Mesendoderm (in vitro differentiated cells): ENCODE data around the gene SLITRK6. TPM values are rescaled to one million over a fixed set of nuclear protein-coding genes. Genes with fewer than 3 reads are reported as not detected.

Experiments used
- DNase-seq: peaks from one replicate; pipeline ENCODE4 v3.0.0; 2013
- H2AK5ac ChIP-seq: 2 replicates; pipeline ENCODE4 v1.6.1; 2013; ENCODE audit warnings: low read length, inconsistent platforms
- H2BK120ac ChIP-seq: 2 replicates; pipeline ENCODE4 v1.6.1; 2013; ENCODE audit warnings: low read depth, mild to moderate bottlenecking, low read length, moderate library complexity, mixed read lengths
- H2BK15ac ChIP-seq: replicated peaks from 2 replicates; pipeline ENCODE4 v1.6.1; 2013; ENCODE audit warnings: low read depth, mild to moderate bottlenecking, moderate library complexity
- H2BK5ac ChIP-seq: 2 replicates; pipeline ENCODE4 v1.6.1; 2013; ENCODE audit warnings: low read length, inconsistent platforms
- H3K18ac ChIP-seq: 2 replicates; pipeline ENCODE4 v1.6.1; 2013; ENCODE audit warnings: mild to moderate bottlenecking, low read length, mixed read lengths
- H3K23ac ChIP-seq: one replicate; pipeline ENCODE4 v1.6.1; 2013; ENCODE audit warnings: low read length
- H3K27ac ChIP-seq: 2 replicates; pipeline ENCODE4 v1.5.1; 2013; ENCODE audit warnings: low read depth, mild to moderate bottlenecking, inconsistent platforms, low read length, moderate library complexity
- H3K27me3 ChIP-seq: 2 replicates; pipeline ENCODE4 v1.6.1; 2013; ENCODE audit warnings: low read length, control low read depth, mild to moderate bottlenecking, inconsistent platforms; ENCODE audit not compliant: insufficient read depth, poor library complexity
- H3K36me3 ChIP-seq: 2 replicates; pipeline ENCODE4 v1.6.1; 2013; ENCODE audit warnings: low read length, inconsistent platforms; ENCODE audit not compliant: control insufficient read depth, insufficient read depth
- H3K4ac ChIP-seq: one replicate; pipeline ENCODE4 v1.6.1; 2013; ENCODE audit warnings: low read depth, mild to moderate bottlenecking, low read length, moderate library complexity
- H3K4me1 ChIP-seq: 2 replicates; pipeline ENCODE4 v1.6.1; 2013; ENCODE audit warnings: low read depth, low read length, inconsistent platforms; ENCODE audit not compliant: control insufficient read depth
- H3K4me2 ChIP-seq: 2 replicates; pipeline ENCODE4 v1.6.1; 2013; ENCODE audit warnings: low read length
- H3K4me3 ChIP-seq: 2 replicates; pipeline ENCODE4 v1.5.1; 2013; ENCODE audit warnings: mild to moderate bottlenecking, low read length
- H3K56ac ChIP-seq: one replicate; pipeline ENCODE4 v1.6.1; 2013; ENCODE audit warnings: low read length
- H3K79me1 ChIP-seq: 2 replicates; pipeline ENCODE4 v1.6.1; 2013; ENCODE audit warnings: low read length, inconsistent platforms
- H3K79me2 ChIP-seq: 2 replicates; pipeline ENCODE4 v1.6.1; 2013; ENCODE audit warnings: mild to moderate bottlenecking, low read length; ENCODE audit not compliant: control insufficient read depth, insufficient read depth
- H3K9ac ChIP-seq: 2 replicates; pipeline ENCODE4 v1.6.1; 2013; ENCODE audit warnings: low read length, inconsistent platforms
- H4K5ac ChIP-seq: one replicate; pipeline ENCODE4 v1.6.1; 2013; ENCODE audit warnings: low read length
- H4K8ac ChIP-seq: one replicate; pipeline ENCODE4 v1.6.1; 2013; ENCODE audit warnings: low read depth, mild to moderate bottlenecking, control low read depth, low read length, moderate library complexity
- WGBS: extraction: QIAGEN DNeasy Blood & Tissue Kit; methylation state at CpG from one replicate; pipeline ENCODE4 v1.1.7; 2013; ENCODE audit warnings: low lambda C conversion rate, missing lambda C conversion rate; ENCODE audit not compliant: insufficient coverage; ENCODE audit errors: extremely low coverage; 5-methylcytosine and 5-hydroxymethylcytosine counted together
- polyA plus RNA-seq, 2 experiments: library from polyadenylated mRNA; stranded (reverse); fragments of 200-250 nt; gene quantifications; one replicate each; pipeline ENCODE4 v1.2.3, GENCODE V29; 2013

The SLITRK6 gene, protein sequence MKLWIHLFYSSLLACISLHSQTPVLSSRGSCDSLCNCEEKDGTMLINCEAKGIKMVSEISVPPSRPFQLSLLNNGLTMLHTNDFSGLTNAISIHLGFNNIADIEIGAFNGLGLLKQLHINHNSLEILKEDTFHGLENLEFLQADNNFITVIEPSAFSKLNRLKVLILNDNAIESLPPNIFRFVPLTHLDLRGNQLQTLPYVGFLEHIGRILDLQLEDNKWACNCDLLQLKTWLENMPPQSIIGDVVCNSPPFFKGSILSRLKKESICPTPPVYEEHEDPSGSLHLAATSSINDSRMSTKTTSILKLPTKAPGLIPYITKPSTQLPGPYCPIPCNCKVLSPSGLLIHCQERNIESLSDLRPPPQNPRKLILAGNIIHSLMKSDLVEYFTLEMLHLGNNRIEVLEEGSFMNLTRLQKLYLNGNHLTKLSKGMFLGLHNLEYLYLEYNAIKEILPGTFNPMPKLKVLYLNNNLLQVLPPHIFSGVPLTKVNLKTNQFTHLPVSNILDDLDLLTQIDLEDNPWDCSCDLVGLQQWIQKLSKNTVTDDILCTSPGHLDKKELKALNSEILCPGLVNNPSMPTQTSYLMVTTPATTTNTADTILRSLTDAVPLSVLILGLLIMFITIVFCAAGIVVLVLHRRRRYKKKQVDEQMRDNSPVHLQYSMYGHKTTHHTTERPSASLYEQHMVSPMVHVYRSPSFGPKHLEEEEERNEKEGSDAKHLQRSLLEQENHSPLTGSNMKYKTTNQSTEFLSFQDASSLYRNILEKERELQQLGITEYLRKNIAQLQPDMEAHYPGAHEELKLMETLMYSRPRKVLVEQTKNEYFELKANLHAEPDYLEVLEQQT
- polyA plus RNA-seq (2013, experiment 1 of 2) = 0.67 TPM
- polyA plus RNA-seq (2013, experiment 2 of 2) = 0.71 TPM

DNA sequence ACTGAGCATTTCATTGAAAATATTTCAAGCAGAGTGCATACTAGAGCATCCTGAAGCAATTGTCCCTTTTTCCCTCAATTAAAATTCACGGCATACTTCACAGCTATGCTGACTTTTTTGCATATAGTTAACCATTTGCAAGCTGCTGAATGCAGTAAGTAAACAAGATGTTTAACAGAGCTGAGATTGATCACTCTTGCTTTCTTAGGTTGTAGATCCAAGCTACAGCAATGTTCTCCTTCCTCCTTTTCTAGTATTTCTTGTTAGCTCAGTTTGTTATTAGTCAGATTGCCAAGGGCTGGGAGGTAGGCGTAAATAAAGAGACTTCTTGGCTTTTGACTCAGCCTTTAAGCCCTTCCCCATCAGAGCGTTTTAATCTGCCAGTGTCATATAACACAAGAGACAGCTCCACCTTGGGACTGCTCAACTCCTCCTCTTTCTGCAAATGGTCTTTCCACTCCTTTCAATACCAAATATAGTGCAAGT lies at the start of gene SLITRK6:
SLITRK6 (minus strand) TSS at position 323 of the 486 bp plus-strand sequence. CDS start 2,911 bp downstream, outside the sequence.
- H3K18ac ChIP-seq = no peak within 1 kb of the TSS
- peak; percentile 87 for DNase-seq
- no peak within 1 kb of the TSS for H3K4ac ChIP-seq
- no peak within 1 kb of the TSS for H3K27ac ChIP-seq
- no peaks in the 10 kb centered on the region for H3K79me1 ChIP-seq
- H3K23ac ChIP-seq = no peak within 1 kb of the TSS
- no peak within 1 kb of the TSS for H2BK5ac ChIP-seq
- no peak within 1 kb of the TSS for H2BK15ac ChIP-seq
- no peak within 1 kb of the TSS for H4K5ac ChIP-seq
- WGBS = no CpG with 5 or more reads among the region's 3 CpGs
- no peak within 1 kb of the TSS for H3K4me2 ChIP-seq
- H4K8ac ChIP-seq = no peak within 1 kb of the TSS
- no peak within 1 kb of the TSS for H3K4me3 ChIP-seq
- no peak within 1 kb of the TSS for H2BK120ac ChIP-seq
- H3K4me1 ChIP-seq = no peaks in the 10 kb centered on the region
- H3K79me2 ChIP-seq = no peaks in the 10 kb centered on the region
- H3K56ac ChIP-seq = no peak within 1 kb of the TSS
- no peaks in the 10 kb centered on the region for H3K36me3 ChIP-seq
- no peaks in the 10 kb centered on the region for H3K27me3 ChIP-seq
- H3K9ac ChIP-seq = no peak within 1 kb of the TSS
- H2AK5ac ChIP-seq = no peak within 1 kb of the TSS

DNA sequence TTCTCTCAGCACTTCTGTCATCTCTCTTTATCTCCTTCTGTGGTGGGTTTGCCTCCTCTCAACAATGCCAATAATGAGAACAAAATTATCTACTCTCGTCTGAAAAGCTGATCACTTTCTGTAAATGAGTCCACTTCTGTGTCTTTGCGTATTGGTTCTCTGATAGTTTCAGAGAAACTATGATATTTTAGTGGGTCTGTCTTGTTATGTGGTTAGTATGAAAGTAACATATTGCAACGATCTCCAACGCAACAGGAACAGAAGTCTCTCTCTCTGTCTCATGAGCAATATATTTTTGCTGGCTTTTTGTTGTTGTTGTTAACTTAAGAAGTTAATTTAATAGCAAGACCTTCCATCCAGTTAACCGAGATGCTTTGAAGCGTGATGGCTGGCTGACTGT lies 47.8 kb upstream of the SLITRK6 start:
- no peaks in the 10 kb centered on the region for H3K36me3 ChIP-seq
- no peak overlapping the region for H2BK120ac ChIP-seq
- H3K18ac ChIP-seq = no peak overlapping the region
- no peak overlapping the region for H4K5ac ChIP-seq
- H2BK15ac ChIP-seq = no peak overlapping the region
- H4K8ac ChIP-seq = no peak overlapping the region
- no peak overlapping the region for H3K23ac ChIP-seq
- no peak overlapping the region for H3K56ac ChIP-seq
- H3K4me1 ChIP-seq = no peaks in the 10 kb centered on the region
- H3K4ac ChIP-seq = no peak overlapping the region
- H2AK5ac ChIP-seq = no peak overlapping the region
- H2BK5ac ChIP-seq = no peak overlapping the region
- no peaks in the 10 kb centered on the region for H3K27me3 ChIP-seq
- no peak overlapping the region for H3K9ac ChIP-seq
- DNase-seq = no peak
- H3K79me1 ChIP-seq = no peaks in the 10 kb centered on the region
- no CpG with 5 or more reads among the region's 6 CpGs for WGBS
- H3K4me3 ChIP-seq = no peak overlapping the region
- no peaks in the 10 kb centered on the region for H3K79me2 ChIP-seq
- no peak overlapping the region for H3K27ac ChIP-seq
- no peak overlapping the region for H3K4me2 ChIP-seq

DNA sequence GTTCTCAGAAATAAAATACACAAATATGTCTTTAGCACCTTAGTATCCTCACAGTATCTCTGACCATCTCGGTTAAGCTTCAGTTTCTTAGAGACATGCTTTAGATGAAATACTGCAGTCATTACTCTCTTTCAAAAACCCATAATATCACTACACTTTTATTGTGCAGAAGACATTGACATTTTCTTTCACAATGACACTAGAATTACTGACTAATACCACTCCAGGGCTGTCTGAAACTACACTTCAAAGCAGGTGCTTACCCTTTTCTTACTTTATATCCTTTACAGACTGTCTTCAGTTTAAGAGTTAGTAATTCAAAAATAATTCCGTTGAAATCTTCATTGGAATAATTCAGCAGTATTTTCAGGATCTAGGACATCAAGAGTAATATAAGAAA lies 42.2 kb upstream of the SLITRK6 start:
- Histone ChIP-seq H3K79me1 (no peaks in the 10 kb centered on the region), H3K4me1 (no peaks in the 10 kb centered on the region), H3K18ac (no peak overlapping the region), H3K4me3 (no peak overlapping the region), H3K27me3 (no peaks in the 10 kb centered on the region), H2BK15ac (no peak overlapping the region), H3K27ac (no peak overlapping the region), H3K79me2 (no peaks in the 10 kb centered on the region), H3K36me3 (no peaks in the 10 kb centered on the region), H2BK120ac (no peak overlapping the region), H3K9ac (no peak overlapping the region), H3K56ac (no peak overlapping the region), H3K4me2 (no peak overlapping the region), H3K23ac (no peak overlapping the region), H2AK5ac (no peak overlapping the region), H4K8ac (no peak overlapping the region), H4K5ac (no peak overlapping the region), H3K4ac (no peak overlapping the region), H2BK5ac (no peak overlapping the region)
- DNase-seq = no peak
- no CpG with 5 or more reads among the region's 2 CpGs for WGBS

DNA sequence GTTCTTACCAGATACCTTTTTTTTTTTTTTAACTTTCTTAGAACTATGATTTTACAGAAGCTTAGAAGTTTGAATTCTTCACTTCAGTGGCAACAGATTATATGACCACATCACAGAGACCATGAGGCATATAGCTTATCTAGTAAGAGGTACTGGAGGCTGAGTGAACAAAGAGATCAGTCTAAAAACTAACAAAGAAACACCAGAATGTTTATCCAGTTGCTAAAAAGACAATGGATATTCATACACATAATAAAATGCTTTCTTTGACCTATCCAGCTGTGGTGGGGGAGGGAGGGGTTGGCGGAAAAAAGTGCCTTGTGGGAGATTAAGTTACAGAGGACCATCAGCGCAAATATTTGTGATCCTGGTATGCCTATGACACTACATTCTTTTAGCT lies 34.7 kb upstream of the SLITRK6 start:
- no peaks in the 10 kb centered on the region for H3K4me1 ChIP-seq
- no peak overlapping the region for H3K9ac ChIP-seq
- no peak overlapping the region for H4K5ac ChIP-seq
- DNase-seq = no peak
- no CpG with 5 or more reads among the region's 2 CpGs for WGBS
- H3K56ac ChIP-seq = no peak overlapping the region
- no peaks in the 10 kb centered on the region for H3K79me1 ChIP-seq
- no peak overlapping the region for H3K4me2 ChIP-seq
- H2AK5ac ChIP-seq = no peak overlapping the region
- H2BK15ac ChIP-seq = no peak overlapping the region
- H3K18ac ChIP-seq = no peak overlapping the region
- H3K27ac ChIP-seq = no peak overlapping the region
- no peaks in the 10 kb centered on the region for H3K36me3 ChIP-seq
- no peak overlapping the region for H2BK5ac ChIP-seq
- H3K23ac ChIP-seq = no peak overlapping the region
- H3K27me3 ChIP-seq = no peaks in the 10 kb centered on the region
- H3K4ac ChIP-seq = no peak overlapping the region
- H3K79me2 ChIP-seq = no peaks in the 10 kb centered on the region
- H2BK120ac ChIP-seq = no peak overlapping the region
- no peak overlapping the region for H3K4me3 ChIP-seq
- H4K8ac ChIP-seq = no peak overlapping the region

DNA sequence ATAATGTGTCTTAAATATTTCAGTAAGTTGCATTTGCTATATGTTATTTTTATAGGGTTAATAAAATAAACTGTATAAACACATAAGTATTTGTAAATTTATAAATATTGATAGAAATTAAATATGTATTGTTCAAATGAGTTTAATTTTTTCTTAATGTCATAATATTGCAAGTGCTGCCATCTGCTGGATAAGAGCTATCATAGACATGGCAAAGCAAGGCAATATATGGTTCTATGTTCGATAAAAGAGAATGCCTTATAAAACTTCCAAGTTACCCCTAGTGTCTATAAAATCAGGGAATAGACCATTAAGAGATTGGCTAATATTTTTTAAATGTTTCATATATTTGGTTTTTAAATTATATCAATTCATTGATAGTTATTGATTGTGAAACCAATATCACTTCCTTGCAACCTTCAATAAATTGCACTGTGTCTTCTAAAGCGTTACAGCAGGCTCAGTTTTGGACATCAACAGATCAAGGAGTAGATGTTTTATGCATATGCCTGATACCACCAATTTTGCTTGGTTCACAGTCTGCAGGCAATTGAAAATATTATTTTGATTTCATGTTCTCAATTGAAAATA lies 29.0 kb upstream of the SLITRK6 start:
- H2BK5ac ChIP-seq = no peak overlapping the region
- no peak overlapping the region for H3K4me2 ChIP-seq
- DNase-seq = peak; percentile 18
- WGBS = no CpG with 5 or more reads among the region's 2 CpGs
- H4K8ac ChIP-seq = no peak overlapping the region
- H4K5ac ChIP-seq = no peak overlapping the region
- H3K27ac ChIP-seq = no peak overlapping the region
- no peak overlapping the region for H3K56ac ChIP-seq
- no peak overlapping the region for H3K18ac ChIP-seq
- no peak overlapping the region for H3K9ac ChIP-seq
- no peak overlapping the region for H3K4ac ChIP-seq
- H3K79me1 ChIP-seq = no peaks in the 10 kb centered on the region
- H2BK15ac ChIP-seq = no peak overlapping the region
- H3K4me3 ChIP-seq = no peak overlapping the region
- H3K4me1 ChIP-seq = no peaks in the 10 kb centered on the region
- H2AK5ac ChIP-seq = no peak overlapping the region
- no peaks in the 10 kb centered on the region for H3K27me3 ChIP-seq
- H3K36me3 ChIP-seq = no peaks in the 10 kb centered on the region
- H2BK120ac ChIP-seq = no peak overlapping the region
- H3K79me2 ChIP-seq = no peaks in the 10 kb centered on the region
- H3K23ac ChIP-seq = no peak overlapping the region
